ENCODE data around the gene ADGRG3. TPM values are rescaled to one million over a fixed set of nuclear protein-coding genes. Genes with fewer than 3 reads are reported as not detected.

The ADGRG3 gene
- total and polyA plus RNA-seq, 2 donors (not counting 1 experiment from before 2014, with no cell fraction given): not detected

DNA sequence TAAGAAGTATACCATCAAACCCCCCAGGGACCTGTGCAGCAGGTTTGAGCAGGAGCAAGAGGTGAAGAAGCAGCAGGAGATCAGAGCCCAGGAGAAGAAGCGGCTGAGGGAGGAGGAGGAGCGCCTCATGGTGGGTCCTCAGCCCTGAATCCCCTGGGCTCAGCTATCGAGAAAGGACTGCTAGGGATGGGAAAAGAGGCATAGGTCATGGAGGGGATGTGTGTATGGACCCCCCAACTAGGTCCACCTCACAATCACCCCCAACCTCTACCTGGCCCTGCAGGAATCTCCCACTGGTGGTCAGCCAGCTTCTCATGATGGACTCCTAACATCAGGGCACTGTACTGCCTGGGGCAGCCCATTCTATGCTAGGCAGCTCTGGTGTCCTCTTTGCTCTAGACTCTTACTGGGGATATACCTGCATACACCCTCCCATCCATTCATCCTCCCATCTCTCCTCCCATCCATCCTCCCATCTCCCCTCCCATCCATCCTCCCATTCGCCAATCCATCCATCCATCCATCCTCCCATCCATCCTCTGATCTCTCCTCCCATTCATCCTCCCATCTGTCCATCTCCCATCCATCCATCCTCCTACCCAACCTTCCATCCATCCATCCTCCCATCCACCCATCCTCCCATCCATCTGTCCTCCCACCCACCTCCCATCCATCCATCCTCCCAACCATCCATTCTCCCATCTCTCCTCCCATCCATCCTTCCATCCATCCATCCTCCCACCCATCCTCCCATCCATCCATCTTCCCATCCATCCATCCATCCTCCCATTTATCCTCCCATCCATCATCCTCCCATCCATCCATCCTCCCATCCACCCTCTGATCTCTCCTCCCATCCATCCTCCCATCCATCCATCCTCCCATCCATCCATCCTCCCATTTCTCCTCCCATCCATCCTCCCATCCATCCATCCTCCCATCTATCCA, 37.1 kb downstream of the ADGRG3 start:
- peaks cover 0 to 3% (median 0%) of the 10 kb centered on the region in 3 donors for H3K9me3 ChIP-seq (ENCODE audit: control extremely low read depth in 1 of 3, control insufficient read depth in 2 of 3, insufficient read depth in 1 of 3, low read length in 2 of 3)
- H4K20me1 ChIP-seq (ENCODE audit: control insufficient read depth, insufficient read depth, low read length, poor library complexity, severe bottlenecking): no peaks in the 10 kb centered on the region
- 100% methylated on average over 1 of the region's 4 CpGs for WGBS (ENCODE audit: insufficient coverage)
- ATAC-seq (ENCODE audit: low read depth) (no peak), DNase-seq (no peak)
- H3K27me3 Mint-ChIP-seq: peaks cover 18% of the 10 kb centered on the region
- H3K27ac ChIP-seq (ENCODE audit: low read length in 2 of 2): no peak overlapping the region
- no peak overlapping the region for H3K4me2 ChIP-seq (replicated peaks; ENCODE audit: low read depth, low read length, poor library complexity, severe bottlenecking)
- no peak overlapping the region for H3K9ac ChIP-seq (ENCODE audit: low read length)
- no peak overlapping the region for H3K4me3 Mint-ChIP-seq
- no peaks in the 10 kb centered on the region for H3K9me3 Mint-ChIP-seq (ENCODE audit: insufficient read depth)
- no peak overlapping the region for H3K27ac Mint-ChIP-seq
- no peaks in the 10 kb centered on the region for H3K4me1 ChIP-seq (ENCODE audit: control insufficient read depth in 2 of 2, insufficient read depth in 2 of 2, low read length in 2 of 2)
- TF ChIP-seq EZH2 (IDR thresholded peaks at IDR 0.05; ENCODE audit: borderline replicate concordance, insufficient read depth, low read depth, low read length, poor library complexity, severe bottlenecking): no peak
- TF ChIP-seq, protein P1, sequence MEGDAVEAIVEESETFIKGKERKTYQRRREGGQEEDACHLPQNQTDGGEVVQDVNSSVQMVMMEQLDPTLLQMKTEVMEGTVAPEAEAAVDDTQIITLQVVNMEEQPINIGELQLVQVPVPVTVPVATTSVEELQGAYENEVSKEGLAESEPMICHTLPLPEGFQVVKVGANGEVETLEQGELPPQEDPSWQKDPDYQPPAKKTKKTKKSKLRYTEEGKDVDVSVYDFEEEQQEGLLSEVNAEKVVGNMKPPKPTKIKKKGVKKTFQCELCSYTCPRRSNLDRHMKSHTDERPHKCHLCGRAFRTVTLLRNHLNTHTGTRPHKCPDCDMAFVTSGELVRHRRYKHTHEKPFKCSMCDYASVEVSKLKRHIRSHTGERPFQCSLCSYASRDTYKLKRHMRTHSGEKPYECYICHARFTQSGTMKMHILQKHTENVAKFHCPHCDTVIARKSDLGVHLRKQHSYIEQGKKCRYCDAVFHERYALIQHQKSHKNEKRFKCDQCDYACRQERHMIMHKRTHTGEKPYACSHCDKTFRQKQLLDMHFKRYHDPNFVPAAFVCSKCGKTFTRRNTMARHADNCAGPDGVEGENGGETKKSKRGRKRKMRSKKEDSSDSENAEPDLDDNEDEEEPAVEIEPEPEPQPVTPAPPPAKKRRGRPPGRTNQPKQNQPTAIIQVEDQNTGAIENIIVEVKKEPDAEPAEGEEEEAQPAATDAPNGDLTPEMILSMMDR (IDR thresholded peaks at IDR 0.05): no peak
- ChIA-PET CTCF (no interaction called here), POLR2A (no interaction called here)
- no peaks in the 10 kb centered on the region for H3K27me3 ChIP-seq (replicated peaks in 1 of 4; ENCODE audit: control extremely low read depth in 1 of 4, control insufficient read depth in 3 of 4, insufficient read depth in 4 of 4, low read length in 3 of 4)
- H3K36me3 ChIP-seq (replicated peaks in 1 of 2; ENCODE audit: control extremely low read depth in 1 of 2, control insufficient read depth in 1 of 2, extremely low read depth in 1 of 2, insufficient read depth in 2 of 2, low read length in 1 of 2): no peaks in the 10 kb centered on the region
- H3K79me2 ChIP-seq (ENCODE audit: control insufficient read depth, insufficient read depth, low read length): no peaks in the 10 kb centered on the region
- no peak overlapping the region for H2AFZ ChIP-seq (ENCODE audit: insufficient read depth, low read depth, low read length, poor library complexity, severe bottlenecking)
- no peaks in the 10 kb centered on the region for H3K4me1 Mint-ChIP-seq
- no peak overlapping the region for H3K4me3 ChIP-seq (ENCODE audit: control extremely low read depth in 1 of 5, extremely low read depth in 1 of 5, insufficient read depth in 1 of 5, low read depth in 2 of 5, low read length in 4 of 5)
- intact Hi-C loops (cut with micrococcal nuclease): no loop called here

DNA sequence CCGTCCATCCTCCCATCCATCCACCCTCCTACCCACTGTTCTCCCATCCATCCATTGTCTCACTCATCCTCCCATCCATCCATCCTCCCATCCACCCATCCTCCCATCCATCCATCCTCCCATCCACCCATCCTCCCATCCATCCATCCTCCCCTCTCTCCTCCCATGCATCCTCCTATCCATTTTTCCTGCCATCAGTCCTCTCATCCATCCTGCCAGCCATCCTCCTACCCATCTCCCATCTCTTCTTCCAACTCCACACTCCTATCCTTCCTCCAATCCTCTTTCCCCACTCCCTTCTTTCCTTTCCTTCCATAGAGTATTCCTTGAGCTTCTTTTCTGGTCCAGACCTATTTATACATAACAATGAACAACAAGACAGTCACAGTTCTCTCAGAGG, 38.6 kb downstream of the ADGRG3 start:
- no peak overlapping the region for H2AFZ ChIP-seq (ENCODE audit: insufficient read depth, low read depth, low read length, poor library complexity, severe bottlenecking)
- peaks cover 21% of the 10 kb centered on the region for H3K27me3 Mint-ChIP-seq
- 75% methylated on average over 1 of the region's 1 CpG for WGBS (ENCODE audit: insufficient coverage)
- TF ChIP-seq EZH2 (IDR thresholded peaks at IDR 0.05; ENCODE audit: borderline replicate concordance, insufficient read depth, low read depth, low read length, poor library complexity, severe bottlenecking): no peak
- TF ChIP-seq, protein P1 (IDR thresholded peaks at IDR 0.05): no peak
- H3K9ac ChIP-seq (ENCODE audit: low read length): no peak overlapping the region
- POLR2A ChIA-PET: no interaction called here
- H3K9me3 ChIP-seq (ENCODE audit: control extremely low read depth in 1 of 3, control insufficient read depth in 2 of 3, insufficient read depth in 1 of 3, low read length in 2 of 3): peaks cover 0 to 3% (median 0%) of the 10 kb centered on the region in 3 donors
- intact Hi-C loops (cut with micrococcal nuclease): no loop called here
- H3K79me2 ChIP-seq (ENCODE audit: control insufficient read depth, insufficient read depth, low read length): no peaks in the 10 kb centered on the region
- DNase-seq: no peak
- no peak overlapping the region for H3K4me3 ChIP-seq (ENCODE audit: control extremely low read depth in 1 of 5, extremely low read depth in 1 of 5, insufficient read depth in 1 of 5, low read depth in 2 of 5, low read length in 4 of 5)
- H4K20me1 ChIP-seq (ENCODE audit: control insufficient read depth, insufficient read depth, low read length, poor library complexity, severe bottlenecking): no peaks in the 10 kb centered on the region
- no peaks in the 10 kb centered on the region for H3K4me1 ChIP-seq (ENCODE audit: control insufficient read depth in 2 of 2, insufficient read depth in 2 of 2, low read length in 2 of 2)
- no peak overlapping the region for H3K4me2 ChIP-seq (replicated peaks; ENCODE audit: low read depth, low read length, poor library complexity, severe bottlenecking)
- H3K4me1 Mint-ChIP-seq: no peaks in the 10 kb centered on the region
- no peak overlapping the region for H3K4me3 Mint-ChIP-seq
- CTCF ChIA-PET: no interaction called here
- ATAC-seq (ENCODE audit: low read depth): no peak
- no peak overlapping the region for H3K27ac Mint-ChIP-seq
- H3K36me3 ChIP-seq (replicated peaks in 1 of 2; ENCODE audit: control extremely low read depth in 1 of 2, control insufficient read depth in 1 of 2, extremely low read depth in 1 of 2, insufficient read depth in 2 of 2, low read length in 1 of 2): no peaks in the 10 kb centered on the region
- H3K9me3 Mint-ChIP-seq (ENCODE audit: insufficient read depth): no peaks in the 10 kb centered on the region
- no peaks in the 10 kb centered on the region for H3K27me3 ChIP-seq (replicated peaks in 1 of 4; ENCODE audit: control extremely low read depth in 1 of 4, control insufficient read depth in 3 of 4, insufficient read depth in 4 of 4, low read length in 3 of 4)
- H3K27ac ChIP-seq (ENCODE audit: low read length in 2 of 2): no peak overlapping the region
